ENCODE measurements around the gene LTBP1.
A peak's percentile ranks its signal among the peaks of the same experiment; 100 is the strongest.

LTBP1 gene

GRCh38 chr2:33135645-33136044 lies 188.9 kb downstream of the LTBP1 start:
- H3K4me1 Mint-ChIP-seq = peaks cover 71% of the 10 kb centered on the region
- no peaks in the 10 kb centered on the region for H3K36me3 Mint-ChIP-seq (ENCODE audit: low read depth)
- peaks cover 3% of the 10 kb centered on the region for H3K27me3 Mint-ChIP-seq (ENCODE audit: low read depth)
- no peaks in the 10 kb centered on the region for H3K9me3 Mint-ChIP-seq
- H3K4me3 Mint-ChIP-seq = peak overlapping the region in 2 of 3 experiments; percentile 67 to 87
- TF ChIP-seq, protein P1, sequence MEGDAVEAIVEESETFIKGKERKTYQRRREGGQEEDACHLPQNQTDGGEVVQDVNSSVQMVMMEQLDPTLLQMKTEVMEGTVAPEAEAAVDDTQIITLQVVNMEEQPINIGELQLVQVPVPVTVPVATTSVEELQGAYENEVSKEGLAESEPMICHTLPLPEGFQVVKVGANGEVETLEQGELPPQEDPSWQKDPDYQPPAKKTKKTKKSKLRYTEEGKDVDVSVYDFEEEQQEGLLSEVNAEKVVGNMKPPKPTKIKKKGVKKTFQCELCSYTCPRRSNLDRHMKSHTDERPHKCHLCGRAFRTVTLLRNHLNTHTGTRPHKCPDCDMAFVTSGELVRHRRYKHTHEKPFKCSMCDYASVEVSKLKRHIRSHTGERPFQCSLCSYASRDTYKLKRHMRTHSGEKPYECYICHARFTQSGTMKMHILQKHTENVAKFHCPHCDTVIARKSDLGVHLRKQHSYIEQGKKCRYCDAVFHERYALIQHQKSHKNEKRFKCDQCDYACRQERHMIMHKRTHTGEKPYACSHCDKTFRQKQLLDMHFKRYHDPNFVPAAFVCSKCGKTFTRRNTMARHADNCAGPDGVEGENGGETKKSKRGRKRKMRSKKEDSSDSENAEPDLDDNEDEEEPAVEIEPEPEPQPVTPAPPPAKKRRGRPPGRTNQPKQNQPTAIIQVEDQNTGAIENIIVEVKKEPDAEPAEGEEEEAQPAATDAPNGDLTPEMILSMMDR (IDR thresholded peaks at IDR 0.05; ENCODE audit: unreplicated experiment in 3 of 3) = no peak
- H3K27ac Mint-ChIP-seq = peak overlapping the region in 2 of 3 experiments; percentile 83 to 86

GRCh38 chr2:33136056-33136455 lies 189.3 kb downstream of the LTBP1 start:
- Mint-ChIP-seq H3K4me1 (peaks cover 72% of the 10 kb centered on the region), H3K9me3 (no peaks in the 10 kb centered on the region), H3K4me3 (peak overlapping the region in 2 of 3 experiments; percentile 67 to 87), H3K27ac (peak overlapping the region in 2 of 3 experiments; percentile 83 to 86), H3K27me3 (ENCODE audit: low read depth) (peaks cover 3% of the 10 kb centered on the region), H3K36me3 (ENCODE audit: low read depth) (no peaks in the 10 kb centered on the region)
- TF ChIP-seq, protein P1 (IDR thresholded peaks at IDR 0.05; ENCODE audit: unreplicated experiment in 3 of 3) = no peak

DNA sequence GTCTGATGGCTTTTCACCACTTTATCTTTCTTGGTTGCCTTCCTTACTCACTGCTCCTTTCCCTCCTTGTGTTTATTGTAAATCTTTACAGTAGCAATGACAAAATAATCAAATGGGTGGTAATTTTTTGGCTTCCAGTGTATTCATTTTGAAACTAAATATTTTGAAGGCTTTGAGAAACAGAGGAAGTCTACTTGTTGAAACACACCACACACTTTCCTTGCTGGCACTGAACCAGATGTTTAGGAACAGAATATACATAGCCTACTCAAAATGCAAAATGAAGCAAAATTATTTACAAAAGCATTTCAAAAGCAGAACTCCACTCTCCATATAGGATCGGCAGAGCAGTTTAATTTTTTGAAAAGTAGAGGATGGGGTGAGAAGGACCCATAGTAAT lies 189.8 kb downstream of the LTBP1 start:
- Mint-ChIP-seq H3K27me3 (ENCODE audit: low read depth) (peaks cover 3% of the 10 kb centered on the region), H3K27ac (peak overlapping the region in 2 of 3 experiments; percentile 52 to 83), H3K9me3 (no peaks in the 10 kb centered on the region), H3K36me3 (ENCODE audit: low read depth) (peaks cover 4% of the 10 kb centered on the region), H3K4me3 (peak overlapping the region in 2 of 3 experiments; percentile 39 to 87), H3K4me1 (peaks cover 72% of the 10 kb centered on the region)
- TF ChIP-seq, protein P1 (IDR thresholded peaks at IDR 0.05; ENCODE audit: unreplicated experiment in 3 of 3) = no peak

- Mint-ChIP-seq H3K4me1 (peaks cover 69% of the 10 kb centered on the region), H3K27me3 (ENCODE audit: low read depth) (peaks cover 3% of the 10 kb centered on the region), H3K36me3 (ENCODE audit: low read depth) (peaks cover 4% of the 10 kb centered on the region), H3K4me3 (peak overlapping the region in 1 of 3 experiments; percentile 21), H3K27ac (peak overlapping the region in 1 of 3 experiments; percentile 48), H3K9me3 (no peaks in the 10 kb centered on the region)
- TF ChIP-seq, protein P1 (IDR thresholded peaks at IDR 0.05; ENCODE audit: unreplicated experiment in 3 of 3) = no peak
Measured at GRCh38 chr2:33137331-33137730, 190.6 kb downstream of the LTBP1 start.

DNA sequence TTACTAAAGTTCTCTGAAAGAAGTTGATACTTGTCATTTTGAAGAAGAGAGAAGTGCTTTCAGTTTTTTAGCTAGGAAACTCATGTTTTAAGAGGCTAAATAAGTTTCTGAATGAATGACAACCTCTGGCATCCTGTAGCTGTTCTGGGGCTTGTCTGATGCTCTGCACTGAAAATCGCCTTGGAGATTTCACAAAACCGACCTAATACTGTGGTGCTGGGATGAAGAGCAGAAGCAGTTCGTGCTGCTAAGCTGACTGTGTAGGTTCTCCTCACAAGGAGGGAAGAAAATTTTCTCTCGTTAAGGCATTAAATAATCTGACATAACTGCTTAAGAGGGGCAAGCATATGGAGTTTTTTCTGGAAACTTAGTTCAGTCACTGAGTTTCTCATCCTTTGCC lies 193.2 kb downstream of the LTBP1 start:
- H3K4me1 Mint-ChIP-seq = peaks cover 69% of the 10 kb centered on the region
- H3K27me3 Mint-ChIP-seq (ENCODE audit: low read depth) = peaks cover 3% of the 10 kb centered on the region
- no peak overlapping the region for H3K27ac Mint-ChIP-seq
- H3K36me3 Mint-ChIP-seq (ENCODE audit: low read depth) = peaks cover 4% of the 10 kb centered on the region
- H3K4me3 Mint-ChIP-seq = no peak overlapping the region
- H3K9me3 Mint-ChIP-seq = no peaks in the 10 kb centered on the region
- TF ChIP-seq, protein P1 (IDR thresholded peaks at IDR 0.05; ENCODE audit: unreplicated experiment in 3 of 3) = no peak

GRCh38 chr2:33141476-33141875 lies 194.7 kb downstream of the LTBP1 start:
- Mint-ChIP-seq H3K27me3 (ENCODE audit: low read depth) (peaks cover 3% of the 10 kb centered on the region), H3K36me3 (ENCODE audit: low read depth) (peaks cover 4% of the 10 kb centered on the region), H3K27ac (peak overlapping the region in 2 of 3 experiments; percentile 50 to 55), H3K4me3 (no peak overlapping the region), H3K4me1 (peaks cover 71% of the 10 kb centered on the region), H3K9me3 (no peaks in the 10 kb centered on the region)
- TF ChIP-seq, protein P1 (IDR thresholded peaks at IDR 0.05; ENCODE audit: unreplicated experiment in 3 of 3) = no peak

Data from nephron (organoid).